PC-3 (cell line): Measurements from ENCODE around the gene C7orf33. TPM values are rescaled to one million over a fixed set of nuclear protein-coding genes. Genes with fewer than 3 reads are reported as not detected.
A peak's percentile ranks its signal among the peaks of the same experiment; 100 is the strongest.

Experiments used
- ATAC-seq: fragments of 200-7000 bp; cut with Tn5 transposase; 2 replicates; pipeline ENCODE4 v1.9.1; 2020; ENCODE audit warnings: mild to moderate bottlenecking, moderate library complexity
- BruUV-seq: library from RNA; stranded (reverse); fragments of 400-500 nt; replicated peaks from 2 replicates; lab custom pipeline; 2021; lab: Mats Ljungman, UMichigan
- CTCF ChIA-PET: fragments of 300-600 bp; sonication (Branson Sonifier 250); formaldehyde crosslinking; loops from one replicate; lab custom pipeline; 2022; ENCODE audit warnings: antibody characterized with exemption; lab: Charles Lee
- POLR2A ChIA-PET: fragments of 300-600 bp; sonication (Branson Sonifier 250); formaldehyde crosslinking; loops from one replicate; lab custom pipeline; 2022; ENCODE audit warnings: antibody characterized with exemption; ENCODE audit not compliant: unreplicated experiment; lab: Charles Lee
- DNase-seq: peaks from one replicate; pipeline ENCODE4 v3.0.0-alpha.2; 2015
- H2AFZ ChIP-seq: fragments of 300-600 bp; sonication (generic); 2 replicates; pipeline ENCODE4 v1.6.0; 2016; ENCODE audit warnings: antibody characterized with exemption, low read length
- H3F3A ChIP-seq: fragments of 300-600 bp; sonication (generic); one replicate; pipeline ENCODE4 v1.6.0; 2017; ENCODE audit warnings: antibody characterized with exemption, low read length, control low read depth, mild to moderate bottlenecking; ENCODE audit not compliant: unreplicated experiment
- H3K27ac ChIP-seq: fragments of 300-600 bp; sonication (generic); 2 replicates; pipeline ENCODE4 v1.5.1; 2016; ENCODE audit warnings: mild to moderate bottlenecking, low read length
- H3K27me3 ChIP-seq: fragments of 300-600 bp; sonication (generic); 2 replicates; pipeline ENCODE4 v1.6.1; 2016; ENCODE audit warnings: low read length, mixed read lengths
- H3K36me3 ChIP-seq: fragments of 300-600 bp; sonication (generic); 2 replicates; pipeline ENCODE4 v1.6.1; 2016; ENCODE audit warnings: low read depth, mixed run types, low read length, mixed read lengths
- H3K4me1 ChIP-seq: fragments of 300-600 bp; sonication (generic); 2 replicates; pipeline ENCODE4 v1.5.1; 2016; ENCODE audit warnings: low read length; ENCODE audit not compliant: insufficient read depth
- H3K4me2 ChIP-seq: fragments of 300-600 bp; sonication (generic); 2 replicates; pipeline ENCODE4 v1.6.0; 2016; ENCODE audit warnings: low read length
- H3K4me3 ChIP-seq: fragments of 300-600 bp; sonication (generic); 2 replicates; pipeline ENCODE4 v1.5.1; 2016; ENCODE audit warnings: mild to moderate bottlenecking, low read length, mixed read lengths
- H3K79me2 ChIP-seq: fragments of 300-600 bp; sonication (generic); 2 replicates; pipeline ENCODE4 v1.6.1; 2017; ENCODE audit warnings: low read length, mixed read lengths
- H3K9ac ChIP-seq: fragments of 300-600 bp; sonication (generic); 2 replicates; pipeline ENCODE4 v1.6.0; 2016; ENCODE audit warnings: mild to moderate bottlenecking, low read length
- H3K9me2 ChIP-seq: fragments of 300-600 bp; sonication (generic); replicated peaks from 2 replicates; pipeline ENCODE4 v1.6.1; 2016; ENCODE audit warnings: mixed run types, low read length, mixed read lengths
- H3K9me3 ChIP-seq: fragments of 300-600 bp; sonication (generic); 2 replicates; pipeline ENCODE4 v1.6.1; 2016; ENCODE audit warnings: low read length, mixed read lengths
- H4K20me1 ChIP-seq: fragments of 300-600 bp; sonication (generic); 2 replicates; pipeline ENCODE4 v1.6.1; 2016; ENCODE audit warnings: low read length, mixed read lengths
- EZH2 ChIP-seq: fragments of 300-600 bp; sonication (generic); IDR thresholded peaks from one replicate; pipeline ENCODE4 v1.6.1; 2017; ENCODE audit warnings: antibody characterized with exemption, mild to moderate bottlenecking, low read length; ENCODE audit not compliant: unreplicated experiment
- EZH2phosphoT487 ChIP-seq: fragments of 300-600 bp; sonication (generic); IDR thresholded peaks from 2 replicates; pipeline ENCODE4 v1.6.1; 2018; ENCODE audit warnings: mild to moderate bottlenecking, antibody characterized with exemption, low read length, borderline replicate concordance
- intact Hi-C: fragments of 100-400 bp; cut with micrococcal nuclease; formaldehyde crosslinking; loops from 2 replicates; pipeline ENCODE4 v1.9.0; 2023
- total RNA-seq: library from RNA; depleted of rRNA; stranded (reverse); fragments of >200 nt; gene quantifications from 2 replicates; pipeline ENCODE4 v1.2.3, GENCODE V29; 2014
- TF ChIP-seq, protein P1 (sequence below): fragments of 300-600 bp; sonication (generic); conservative IDR thresholded peaks from 2 replicates; pipeline ENCODE4 v1.5.1; 2017; ENCODE audit warnings: antibody characterized with exemption, low read depth, mild to moderate bottlenecking, low read length

Gene C7orf33
- total RNA-seq, 1 experiment from 2014 or later = not detected

DNA sequence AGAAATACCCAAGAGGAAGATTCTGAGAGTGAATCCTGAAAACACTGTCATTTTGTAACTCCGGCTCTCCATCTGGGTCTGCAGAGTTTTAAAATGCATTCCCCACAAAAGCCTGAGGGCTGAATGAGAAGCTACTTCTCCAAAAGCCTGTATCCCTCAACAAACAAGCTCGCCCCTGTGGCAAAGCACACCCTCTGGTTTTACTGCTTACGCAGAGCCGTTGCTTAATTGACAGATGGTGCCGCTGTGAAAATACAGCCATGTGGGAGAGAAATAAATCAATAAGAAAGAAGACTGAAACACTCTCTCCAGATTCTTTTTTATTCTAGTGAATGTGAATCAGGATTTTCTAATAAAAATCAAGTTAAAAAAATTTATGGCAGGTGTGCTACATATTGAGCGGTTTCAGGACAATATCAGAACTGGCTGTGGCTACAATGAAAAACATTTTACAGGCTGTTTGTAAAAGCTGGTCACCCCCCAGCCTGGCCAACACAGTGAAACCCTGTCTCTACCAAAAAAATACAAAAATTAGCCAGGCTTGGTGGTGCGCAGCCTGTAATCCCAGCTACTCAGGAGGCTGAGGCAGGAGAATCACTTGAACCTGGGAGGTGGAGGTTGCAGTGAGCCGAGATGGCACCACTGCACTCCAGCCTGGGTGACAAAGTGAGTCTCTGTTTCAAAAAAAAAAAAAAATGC is 32.5 kb downstream of the C7orf33 start:
- H3K27ac ChIP-seq = no peak overlapping the region
- H3K9me3 ChIP-seq = no peaks in the 10 kb centered on the region
- H3K4me1 ChIP-seq = peaks cover 7% of the 10 kb centered on the region
- no peaks in the 10 kb centered on the region for H3F3A ChIP-seq
- BruUV-seq = no TSS peak
- ATAC-seq (no peak), DNase-seq (no peak)
- H3K27me3 ChIP-seq = peaks cover 3% of the 10 kb centered on the region; the same call in 1 of the 2 replicates
- no peak overlapping the region for H2AFZ ChIP-seq
- ChIA-PET POLR2A (interaction anchor here (0.5 kb wide), 1 partner anchor 439 kb away, joined by 4 read pairs; no protein-coding TSS in a partner anchor), CTCF (interaction anchor here (0.5 to 0.7 kb wide), 2 partner anchors 36 to 41 kb away, joined by 6 to 7 read pairs; no protein-coding TSS in a partner anchor)
- no peaks in the 10 kb centered on the region for H3K79me2 ChIP-seq
- H3K4me3 ChIP-seq = no peak overlapping the region
- TF ChIP-seq, protein P1, sequence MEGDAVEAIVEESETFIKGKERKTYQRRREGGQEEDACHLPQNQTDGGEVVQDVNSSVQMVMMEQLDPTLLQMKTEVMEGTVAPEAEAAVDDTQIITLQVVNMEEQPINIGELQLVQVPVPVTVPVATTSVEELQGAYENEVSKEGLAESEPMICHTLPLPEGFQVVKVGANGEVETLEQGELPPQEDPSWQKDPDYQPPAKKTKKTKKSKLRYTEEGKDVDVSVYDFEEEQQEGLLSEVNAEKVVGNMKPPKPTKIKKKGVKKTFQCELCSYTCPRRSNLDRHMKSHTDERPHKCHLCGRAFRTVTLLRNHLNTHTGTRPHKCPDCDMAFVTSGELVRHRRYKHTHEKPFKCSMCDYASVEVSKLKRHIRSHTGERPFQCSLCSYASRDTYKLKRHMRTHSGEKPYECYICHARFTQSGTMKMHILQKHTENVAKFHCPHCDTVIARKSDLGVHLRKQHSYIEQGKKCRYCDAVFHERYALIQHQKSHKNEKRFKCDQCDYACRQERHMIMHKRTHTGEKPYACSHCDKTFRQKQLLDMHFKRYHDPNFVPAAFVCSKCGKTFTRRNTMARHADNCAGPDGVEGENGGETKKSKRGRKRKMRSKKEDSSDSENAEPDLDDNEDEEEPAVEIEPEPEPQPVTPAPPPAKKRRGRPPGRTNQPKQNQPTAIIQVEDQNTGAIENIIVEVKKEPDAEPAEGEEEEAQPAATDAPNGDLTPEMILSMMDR = no peak
- TF ChIP-seq EZH2 = no peak
- no peak for TF ChIP-seq EZH2phosphoT487
- no peaks in the 10 kb centered on the region for H3K9me2 ChIP-seq
- no peak overlapping the region for H3K4me2 ChIP-seq
- intact Hi-C loops = no loop called here
- no peaks in the 10 kb centered on the region for H3K36me3 ChIP-seq
- no peaks in the 10 kb centered on the region for H4K20me1 ChIP-seq
- H3K9ac ChIP-seq = no peak overlapping the region

DNA sequence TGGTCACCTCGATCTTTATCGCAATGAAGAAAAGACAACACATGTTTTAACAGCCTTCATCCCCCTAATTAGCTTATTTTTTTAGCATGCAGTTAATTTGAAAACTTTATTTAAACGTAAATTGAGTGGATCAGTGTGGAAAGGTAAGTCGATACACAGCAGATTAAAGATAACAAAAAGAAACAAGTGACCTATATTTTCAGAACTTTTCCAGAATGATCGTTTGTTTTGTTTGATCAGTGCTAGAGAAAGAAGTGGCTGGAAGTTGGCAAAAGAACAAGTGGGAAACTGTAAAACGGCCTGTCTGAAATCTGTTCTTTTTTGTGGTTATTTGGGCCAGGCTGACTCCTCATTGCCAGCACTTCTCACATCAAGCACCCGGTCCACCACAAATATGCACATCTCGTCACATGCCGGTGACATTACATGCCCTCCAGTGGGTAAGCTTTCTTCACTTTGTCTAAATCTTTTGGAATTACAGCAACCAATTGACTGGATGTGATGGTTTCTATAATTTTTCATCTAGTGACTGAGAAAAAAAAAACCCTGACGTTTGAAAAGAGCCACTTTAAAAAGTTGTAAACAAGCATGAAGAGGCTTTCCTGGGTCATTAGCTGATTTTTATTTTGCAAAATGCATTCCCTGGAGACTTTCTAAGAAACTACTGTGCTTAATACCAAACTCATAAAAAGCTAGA is 33.2 kb downstream of the C7orf33 start:
- no TSS peak for BruUV-seq
- DNase-seq (peak; percentile 13), ATAC-seq (peak; percentile 42)
- H3K9ac ChIP-seq = no peak overlapping the region
- H3F3A ChIP-seq = no peaks in the 10 kb centered on the region
- H3K9me2 ChIP-seq = no peaks in the 10 kb centered on the region
- ChIA-PET CTCF (no interaction called here), POLR2A (no interaction called here)
- no peaks in the 10 kb centered on the region for H3K79me2 ChIP-seq
- no peaks in the 10 kb centered on the region for H3K9me3 ChIP-seq
- no peak overlapping the region for H2AFZ ChIP-seq
- no peaks in the 10 kb centered on the region for H4K20me1 ChIP-seq
- peaks cover 3% of the 10 kb centered on the region; the same call in 1 of the 2 replicates for H3K27me3 ChIP-seq
- H3K4me1 ChIP-seq = peaks cover 7% of the 10 kb centered on the region
- H3K4me2 ChIP-seq = no peak overlapping the region
- no peak overlapping the region for H3K27ac ChIP-seq
- no peak overlapping the region for H3K4me3 ChIP-seq
- no peaks in the 10 kb centered on the region for H3K36me3 ChIP-seq
- intact Hi-C loops = no loop called here
- TF ChIP-seq EZH2phosphoT487 (no peak), EZH2 (no peak)
- TF ChIP-seq, protein P1 = no peak

DNA sequence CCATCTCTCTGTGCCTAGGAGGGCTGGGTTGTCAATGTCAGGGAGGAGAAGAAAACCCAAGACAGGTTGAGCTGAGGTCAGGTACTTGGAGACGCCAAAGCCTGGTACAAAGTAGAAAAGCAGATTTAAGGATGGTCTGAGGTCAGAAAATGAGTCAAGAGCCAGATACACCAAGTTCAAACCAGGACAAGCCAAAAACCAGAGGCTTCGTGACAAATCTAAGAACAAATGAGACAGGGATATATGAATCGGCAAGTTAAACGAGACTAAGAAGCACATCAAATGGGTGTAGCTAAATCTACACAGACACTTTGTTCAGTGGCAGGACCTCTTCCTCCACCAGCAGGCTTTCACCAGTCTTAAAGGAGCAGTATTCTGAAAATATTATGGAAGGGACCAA is 34.2 kb downstream of the C7orf33 start:
- Histone ChIP-seq H3K79me2 (no peaks in the 10 kb centered on the region), H3K9me2 (no peaks in the 10 kb centered on the region), H3K4me1 (peaks cover 7% of the 10 kb centered on the region), H3K27me3 (peaks cover 3% of the 10 kb centered on the region; the same call in 1 of the 2 replicates), H4K20me1 (no peaks in the 10 kb centered on the region), H3K4me2 (no peak overlapping the region), H2AFZ (no peak overlapping the region), H3K4me3 (no peak overlapping the region), H3K9ac (no peak overlapping the region), H3K27ac (no peak overlapping the region), H3K36me3 (no peaks in the 10 kb centered on the region), H3F3A (no peaks in the 10 kb centered on the region), H3K9me3 (no peaks in the 10 kb centered on the region)
- CTCF ChIA-PET = no interaction called here
- intact Hi-C loops = no loop called here
- ATAC-seq (no peak), DNase-seq (no peak)
- BruUV-seq = no TSS peak
- TF ChIP-seq, protein P1 = no peak
- TF ChIP-seq EZH2 (no peak), EZH2phosphoT487 (no peak)
- POLR2A ChIA-PET = no interaction called here
